PFSK-1 (cell line): ENCODE data around the gene TAS2R1.

ENCODE experiments used
- FOXP2 ChIP-seq: optimal IDR thresholded peaks from 2 replicates; pipeline ENCODE3; 2011; ENCODE audit warnings: borderline replicate concordance, control low read depth, inconsistent platforms; ENCODE audit not compliant: insufficient read depth; ENCODE audit errors: extremely low read length, extremely low read depth
- POLR2AphosphoS5 ChIP-seq: IDR thresholded peaks from 2 replicates; pipeline ENCODE4 v1.6.1; 2012; ENCODE audit warnings: low read depth, mild to moderate bottlenecking, control low read depth, low read length, moderate library complexity
- REST ChIP-seq, 2 experiments: IDR thresholded peaks; 2 replicates each; pipeline versions ENCODE4 v1.6.1 to v1.8.0; 2011 to 2012; ENCODE audit warnings: low read depth in 2 of 2, low read length in 2 of 2, control low read depth in 1 of 2, inconsistent platforms in 1 of 2, mild to moderate bottlenecking in 1 of 2, moderate library complexity in 1 of 2; ENCODE audit not compliant: insufficient read depth in 1 of 2
- SIN3A ChIP-seq: IDR thresholded peaks from 2 replicates; pipeline ENCODE4 v1.6.1; 2012; ENCODE audit warnings: mild to moderate bottlenecking, low read length, moderate library complexity, borderline replicate concordance; ENCODE audit not compliant: insufficient read depth
- TAF1 ChIP-seq: IDR thresholded peaks from 2 replicates; pipeline ENCODE4 v1.6.1; 2012; ENCODE audit warnings: low read length, control low read depth, borderline replicate concordance; ENCODE audit not compliant: insufficient read depth

TAS2R1 gene

GRCh38 chr5:9596171-9596780 is 33.9 kb downstream of the TAS2R1 start:
- TF ChIP-seq REST (IDR thresholded peaks at IDR 0.05; ENCODE audit: insufficient read depth in 1 of 2, low read depth in 2 of 2, low read length in 2 of 2) = no peak
- TF ChIP-seq FOXP2 = no peak
- TF ChIP-seq TAF1 = no peak
- no peak for TF ChIP-seq SIN3A
- TF ChIP-seq POLR2AphosphoS5 = no peak

GRCh38 chr5:9594913-9595312 is 35.2 kb downstream of the TAS2R1 start:
- no peak for TF ChIP-seq FOXP2
- TF ChIP-seq POLR2AphosphoS5 = no peak

- TF ChIP-seq SIN3A (no peak), REST (IDR thresholded peaks at IDR 0.05; ENCODE audit: insufficient read depth in 1 of 2, low read depth in 2 of 2, low read length in 2 of 2) (no peak), FOXP2 (no peak), POLR2AphosphoS5 (no peak), TAF1 (no peak)
These were observed 40.9 kb downstream of the TAS2R1 start for GRCh38 chr5:9589049-9589835.

- no peak for TF ChIP-seq POLR2AphosphoS5
These were observed 41.9 kb downstream of the TAS2R1 start for GRCh38 chr5:9588254-9588653.

- no peak for TF ChIP-seq POLR2AphosphoS5
- no peak for TF ChIP-seq FOXP2
- no peak for TF ChIP-seq SIN3A
- TF ChIP-seq TAF1 = no peak
- no peak for TF ChIP-seq REST (IDR thresholded peaks at IDR 0.05; ENCODE audit: insufficient read depth in 1 of 2, low read depth in 2 of 2, low read length in 2 of 2)
These were observed 43.0 kb downstream of the TAS2R1 start for GRCh38 chr5:9587135-9587534.

GRCh38 chr5:9582406-9582805 is 47.7 kb downstream of the TAS2R1 start:
- TF ChIP-seq FOXP2 (no peak), SIN3A (no peak), REST (IDR thresholded peaks at IDR 0.05; ENCODE audit: insufficient read depth in 1 of 2, low read depth in 2 of 2, low read length in 2 of 2) (no peak), TAF1 (no peak), POLR2AphosphoS5 (no peak)
